Measurements from ENCODE around the gene MPND. TPM values are rescaled to one million over a fixed set of nuclear protein-coding genes. Genes with fewer than 3 reads are reported as not detected.
A peak's percentile ranks its signal among the peaks of the same experiment; 100 is the strongest.

MPND gene
- total RNA-seq, 2 experiments from 2014 or later = 10.3 to 11.0 TPM

DNA sequence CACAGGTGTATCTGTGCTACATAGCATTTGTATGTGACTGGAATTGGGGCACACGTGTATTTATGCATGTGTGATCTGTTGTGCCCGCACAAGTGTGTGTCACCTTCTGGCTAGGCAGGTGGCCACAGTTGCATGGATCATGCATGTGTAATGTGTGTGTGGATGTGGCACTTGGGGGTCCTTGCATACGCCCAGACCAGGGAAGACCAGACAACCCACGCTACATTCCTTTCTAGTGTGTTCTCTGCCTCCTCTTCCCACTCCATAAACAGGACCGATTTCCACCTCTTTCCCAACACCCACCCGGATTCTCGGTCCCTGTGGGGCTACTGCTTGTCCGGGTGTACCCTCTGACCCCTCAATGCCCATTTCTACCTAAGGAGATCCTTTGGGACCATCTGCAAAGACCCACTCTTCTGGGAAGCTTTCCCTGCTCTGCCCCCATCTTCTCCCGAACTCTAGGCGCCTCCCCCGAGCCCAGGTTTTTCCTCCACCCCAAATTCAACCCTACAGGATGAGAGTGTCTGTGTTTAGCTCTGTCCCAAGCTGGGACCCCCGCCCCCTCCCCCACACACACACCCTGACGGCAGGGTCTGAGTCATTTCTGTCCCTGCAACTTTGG lies 17.0 kb upstream of the MPND start:
- no peaks in the 10 kb centered on the region for H3K9me3 Mint-ChIP-seq
- POLR2A ChIA-PET = no interaction called here
- H3K27me3 Mint-ChIP-seq = no peaks in the 10 kb centered on the region
- TF ChIP-seq, protein P1, sequence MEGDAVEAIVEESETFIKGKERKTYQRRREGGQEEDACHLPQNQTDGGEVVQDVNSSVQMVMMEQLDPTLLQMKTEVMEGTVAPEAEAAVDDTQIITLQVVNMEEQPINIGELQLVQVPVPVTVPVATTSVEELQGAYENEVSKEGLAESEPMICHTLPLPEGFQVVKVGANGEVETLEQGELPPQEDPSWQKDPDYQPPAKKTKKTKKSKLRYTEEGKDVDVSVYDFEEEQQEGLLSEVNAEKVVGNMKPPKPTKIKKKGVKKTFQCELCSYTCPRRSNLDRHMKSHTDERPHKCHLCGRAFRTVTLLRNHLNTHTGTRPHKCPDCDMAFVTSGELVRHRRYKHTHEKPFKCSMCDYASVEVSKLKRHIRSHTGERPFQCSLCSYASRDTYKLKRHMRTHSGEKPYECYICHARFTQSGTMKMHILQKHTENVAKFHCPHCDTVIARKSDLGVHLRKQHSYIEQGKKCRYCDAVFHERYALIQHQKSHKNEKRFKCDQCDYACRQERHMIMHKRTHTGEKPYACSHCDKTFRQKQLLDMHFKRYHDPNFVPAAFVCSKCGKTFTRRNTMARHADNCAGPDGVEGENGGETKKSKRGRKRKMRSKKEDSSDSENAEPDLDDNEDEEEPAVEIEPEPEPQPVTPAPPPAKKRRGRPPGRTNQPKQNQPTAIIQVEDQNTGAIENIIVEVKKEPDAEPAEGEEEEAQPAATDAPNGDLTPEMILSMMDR (IDR thresholded peaks at IDR 0.05) = no peak
- ATAC-seq (ENCODE audit: poor library complexity) (no peak), DNase-seq (peak in 1 of 14 experiments; percentile 21)
- Histone ChIP-seq H3K4me1 (ENCODE audit: insufficient read depth, low read length) (peaks cover 31% of the 10 kb centered on the region), H3K9me3 (ENCODE audit: control insufficient read depth in 1 of 2, insufficient read depth in 1 of 2, low read length in 2 of 2) (peaks cover 0 to 8% of the 10 kb centered on the region in 2 experiments), H3K27me3 (ENCODE audit: control insufficient read depth in 1 of 2, insufficient read depth in 2 of 2, low read length in 2 of 2) (no peaks in the 10 kb centered on the region), H3K27ac (ENCODE audit: low read depth in 1 of 2, low read length in 2 of 2) (no peak overlapping the region), H3K4me3 (ENCODE audit: low read length) (peak overlapping the region; percentile 52), H3K36me3 (ENCODE audit: insufficient read depth, low read length) (no peaks in the 10 kb centered on the region)
- intact Hi-C loops (cut with DNase I, micrococcal nuclease) = loop anchor here in 1 of 2 experiments (2.0 to 5.0 kb wide), 4 partner anchors 22 to 146 kb away; partner anchors contain the start of genes FSD1, HDGFL2, UBXN6 and YJU2
- peak overlapping the region; percentile 77 for H3K4me3 Mint-ChIP-seq
- peak overlapping the region; percentile 27 for H3K27ac Mint-ChIP-seq
- peaks cover 4% of the 10 kb centered on the region for H3K36me3 Mint-ChIP-seq (ENCODE audit: low read depth)
- CTCF ChIA-PET = no interaction called here
- peaks cover 25% of the 10 kb centered on the region for H3K4me1 Mint-ChIP-seq (ENCODE audit: low read depth)

DNA sequence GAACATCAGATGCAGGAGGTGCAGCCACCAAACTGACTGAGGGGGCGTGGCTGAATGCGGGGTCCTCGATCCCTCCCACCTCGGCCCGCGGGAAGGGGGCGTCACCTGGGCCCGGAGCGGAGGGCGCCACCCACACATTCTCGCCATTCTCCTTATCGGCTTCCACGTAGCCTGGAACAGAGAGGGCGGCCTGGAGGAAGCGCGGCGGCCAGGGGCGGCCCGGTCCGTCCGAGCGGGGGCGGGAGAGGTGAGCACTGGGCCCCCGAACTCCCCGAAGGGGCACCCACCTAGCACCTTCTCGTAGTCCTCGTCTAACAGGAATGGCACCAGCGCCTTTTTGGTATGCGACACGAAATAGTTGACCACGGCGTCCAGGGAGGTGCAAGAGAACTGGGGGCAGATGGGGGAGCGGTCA lies 16.5 kb upstream of the MPND start:
- Mint-ChIP-seq H3K27me3 (no peaks in the 10 kb centered on the region), H3K27ac (no peak overlapping the region), H3K9me3 (no peaks in the 10 kb centered on the region), H3K4me3 (peak overlapping the region; percentile 90), H3K4me1 (ENCODE audit: low read depth) (peaks cover 25% of the 10 kb centered on the region), H3K36me3 (ENCODE audit: low read depth) (peaks cover 4% of the 10 kb centered on the region)
- peaks cover 31% of the 10 kb centered on the region for H3K4me1 ChIP-seq (ENCODE audit: insufficient read depth, low read length)
- ChIA-PET CTCF (no interaction called here), POLR2A (no interaction called here)
- H3K27me3 ChIP-seq (ENCODE audit: control insufficient read depth in 1 of 2, insufficient read depth in 2 of 2, low read length in 2 of 2) = no peaks in the 10 kb centered on the region
- ATAC-seq (ENCODE audit: poor library complexity) (no peak), DNase-seq (peak in 4 of 14 experiments; percentile 19 to 59 (median 44))
- no peaks in the 10 kb centered on the region for H3K36me3 ChIP-seq (ENCODE audit: insufficient read depth, low read length)
- intact Hi-C loops (cut with DNase I, micrococcal nuclease) = loop anchor here in 1 of 2 experiments (2.0 to 5.0 kb wide), 4 partner anchors 22 to 145 kb away; partner anchors contain the start of genes FSD1, HDGFL2, UBXN6 and YJU2
- peaks cover 0 to 8% of the 10 kb centered on the region in 2 experiments for H3K9me3 ChIP-seq (ENCODE audit: control insufficient read depth in 1 of 2, insufficient read depth in 1 of 2, low read length in 2 of 2)
- H3K27ac ChIP-seq (ENCODE audit: low read depth in 1 of 2, low read length in 2 of 2) = no peak overlapping the region
- TF ChIP-seq, protein P1 (IDR thresholded peaks at IDR 0.05) = no peak
- peak overlapping the region; percentile 52 for H3K4me3 ChIP-seq (ENCODE audit: low read length)

DNA sequence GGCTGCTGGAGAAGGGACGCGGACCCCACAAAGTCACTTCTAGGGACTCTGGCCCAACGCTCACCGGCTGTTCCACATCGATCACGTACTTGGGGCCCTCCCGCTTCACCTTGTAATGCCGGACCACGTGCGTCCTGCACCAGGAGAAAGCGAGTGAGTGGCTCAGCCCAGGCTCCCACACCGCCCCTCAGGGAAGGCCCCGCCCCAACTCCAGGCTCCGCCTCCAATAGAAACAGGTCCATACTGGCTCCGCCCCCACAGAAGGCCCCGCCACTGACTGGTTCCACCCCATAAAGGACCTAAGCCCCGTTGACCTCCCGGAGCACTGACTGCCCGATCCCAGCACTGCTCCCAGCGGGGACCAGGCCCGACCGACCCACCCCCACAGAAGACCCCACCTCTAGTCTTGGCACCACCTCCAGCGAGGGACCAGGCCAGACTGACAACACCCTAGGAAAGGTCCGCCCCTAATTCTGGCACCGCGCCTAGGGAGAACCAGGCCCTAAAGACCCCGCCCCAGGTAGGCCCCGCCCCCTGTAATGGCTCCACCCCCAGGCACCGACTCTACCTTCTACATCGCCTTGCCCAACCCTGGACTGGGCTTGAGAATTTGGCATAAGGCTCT lies 16.0 kb upstream of the MPND start:
- Mint-ChIP-seq H3K4me3 (peak overlapping the region; percentile 90), H3K27me3 (no peaks in the 10 kb centered on the region), H3K27ac (peak overlapping the region; percentile 86), H3K36me3 (ENCODE audit: low read depth) (peaks cover 4% of the 10 kb centered on the region), H3K9me3 (no peaks in the 10 kb centered on the region), H3K4me1 (ENCODE audit: low read depth) (peaks cover 25% of the 10 kb centered on the region)
- Histone ChIP-seq H3K27ac (ENCODE audit: low read depth in 1 of 2, low read length in 2 of 2) (no peak overlapping the region), H3K9me3 (ENCODE audit: control insufficient read depth in 1 of 2, insufficient read depth in 1 of 2, low read length in 2 of 2) (peaks cover 0 to 8% of the 10 kb centered on the region in 2 experiments), H3K4me1 (ENCODE audit: insufficient read depth, low read length) (peaks cover 31% of the 10 kb centered on the region), H3K27me3 (ENCODE audit: control insufficient read depth in 1 of 2, insufficient read depth in 2 of 2, low read length in 2 of 2) (no peaks in the 10 kb centered on the region), H3K4me3 (ENCODE audit: low read length) (peak overlapping the region; percentile 52), H3K36me3 (ENCODE audit: insufficient read depth, low read length) (no peaks in the 10 kb centered on the region)
- ATAC-seq (ENCODE audit: poor library complexity) = peak; percentile 27
- intact Hi-C loops (cut with DNase I, micrococcal nuclease) = loop anchor here in 1 of 2 experiments (2.0 to 5.0 kb wide), 4 partner anchors 23 to 145 kb away; partner anchors contain the start of genes FSD1, HDGFL2, UBXN6 and YJU2
- TF ChIP-seq, protein P1 (IDR thresholded peaks at IDR 0.05) = no peak
- POLR2A ChIA-PET = interaction anchor here (0.6 to 1.3 kb wide), 7 partner anchors 11 to 261 kb away, joined by 3 to 43 read pairs (median 6); partner anchors contain the start of genes CHAF1A, MPND, STAP2 and TMIGD2
- peak in 13 of 14 experiments; percentile 36 to 84 (median 70) for DNase-seq
- CTCF ChIA-PET = interaction anchor here (0.8 to 1.3 kb wide), 2 partner anchors 43 to 73 kb away, joined by 3 to 5 read pairs; partner anchors contain the start of gene SH3GL1
